GM19193 (cell line): ENCODE results near the gene BRD3.

Experiments used
- POLR2A ChIP-seq: IDR thresholded peaks from 4 replicates; pipeline ENCODE4 v1.6.1; 2011; ENCODE audit not compliant: insufficient read depth, insufficient read length; ENCODE audit errors: extremely low read depth

Gene BRD3

DNA sequence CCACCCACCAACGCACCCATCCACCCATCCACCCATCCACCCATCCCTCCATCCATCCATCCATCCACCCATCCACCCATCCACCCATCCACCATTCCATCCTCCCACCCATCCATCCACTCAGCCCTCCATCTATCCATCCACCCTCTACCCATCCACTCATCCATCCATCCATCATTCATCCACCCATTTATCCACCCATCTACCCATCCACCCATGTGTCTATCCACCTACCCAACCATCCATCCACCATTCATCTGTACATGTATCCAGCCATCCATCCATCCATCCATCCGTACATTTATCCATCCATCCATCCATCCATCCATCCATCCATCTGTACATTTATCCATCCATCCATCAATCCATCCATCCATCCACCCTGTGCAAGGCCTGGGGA lies 64.6 kb downstream of the BRD3 start:
- TF ChIP-seq POLR2A = no peak

DNA sequence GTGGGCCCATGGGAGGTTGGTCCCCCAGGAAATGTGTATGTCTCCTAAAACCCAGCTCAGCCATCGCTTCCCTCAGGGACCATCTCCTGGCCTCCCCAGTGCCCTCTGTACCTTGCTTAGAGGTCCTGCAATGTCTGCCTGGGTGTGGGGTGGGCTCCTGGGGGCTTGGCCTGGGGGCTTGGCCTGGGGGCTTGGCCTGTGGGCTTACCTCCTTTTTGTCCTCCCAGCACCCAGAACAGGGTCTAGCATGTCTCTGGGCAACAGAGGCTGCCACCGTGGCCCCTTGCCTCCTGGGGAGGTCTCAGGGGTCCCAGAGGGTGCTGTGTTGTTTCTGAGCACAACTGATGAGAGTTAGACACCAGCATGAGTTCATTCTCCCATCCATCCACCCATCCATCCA lies 65.0 kb downstream of the BRD3 start:
- no peak for TF ChIP-seq POLR2A

DNA sequence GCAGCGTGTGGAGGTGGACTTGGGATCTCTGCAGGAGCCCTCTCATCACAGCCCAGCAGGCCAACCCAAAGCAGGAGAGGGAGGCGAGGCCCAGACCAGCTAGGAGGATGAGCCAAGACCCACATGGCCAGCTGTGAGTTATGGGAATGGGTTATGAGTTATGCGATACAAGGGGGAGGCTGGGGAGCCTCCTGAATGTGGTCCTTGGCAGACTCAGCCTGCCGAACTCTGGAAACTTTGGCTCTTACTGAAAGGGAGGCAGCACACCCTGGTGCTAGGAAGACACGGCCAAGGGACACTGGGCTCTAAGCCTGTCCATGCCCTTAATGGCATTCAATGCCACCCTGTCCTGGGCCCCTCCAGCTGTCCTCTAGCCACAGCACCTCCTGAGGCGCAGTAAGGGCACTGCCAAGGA lies 68.0 kb downstream of the BRD3 start:
- TF ChIP-seq POLR2A = no peak

DNA sequence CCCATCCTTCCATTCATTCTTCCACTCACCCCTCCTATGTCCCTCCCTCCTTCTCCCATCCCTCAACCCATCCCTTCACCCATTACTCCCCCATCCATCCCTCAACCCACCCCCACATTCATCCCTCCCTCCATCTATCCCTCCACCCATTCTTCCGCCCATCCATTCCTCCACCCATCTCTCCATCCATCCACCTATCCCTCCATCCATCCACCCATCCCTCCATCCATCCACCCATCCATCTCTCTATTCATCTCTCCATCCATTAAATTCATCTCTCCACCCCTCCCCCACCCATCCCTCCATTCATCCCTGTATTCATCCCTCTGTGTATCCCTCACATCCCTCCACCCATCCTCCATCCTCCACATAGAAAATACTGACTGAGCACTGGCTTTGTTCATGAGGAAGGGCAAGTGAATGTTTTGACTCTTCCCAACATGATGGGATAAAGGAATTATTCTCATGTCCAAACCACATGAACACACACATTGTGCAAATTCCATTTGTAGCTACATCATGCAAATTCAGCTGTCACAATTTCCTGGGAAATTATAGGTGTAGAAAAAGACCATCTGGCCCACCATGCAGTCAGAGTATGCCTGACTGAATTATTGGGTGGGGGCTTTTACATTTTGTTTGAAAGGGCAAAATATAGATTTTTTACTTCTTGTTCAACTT lies 68.8 kb downstream of the BRD3 start:
- TF ChIP-seq POLR2A = no peak

DNA sequence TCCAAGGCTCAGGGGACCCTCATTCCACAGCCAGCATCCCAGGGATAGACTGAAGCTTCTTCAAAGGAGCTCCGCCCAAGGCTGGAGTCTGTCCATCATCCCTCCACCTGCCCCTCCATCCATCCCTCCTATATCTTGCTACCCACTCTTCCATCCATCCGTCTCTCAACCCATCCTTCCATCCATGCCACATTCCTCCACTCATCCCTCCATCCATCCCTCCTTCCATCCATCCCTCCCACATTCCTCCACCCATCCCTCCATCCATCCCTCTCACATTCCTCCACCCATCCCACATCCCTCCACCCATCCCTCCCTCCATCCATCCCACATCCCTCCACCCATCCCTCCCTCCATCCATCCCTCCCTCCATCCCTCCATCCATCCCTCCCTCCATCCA lies 70.2 kb downstream of the BRD3 start:
- TF ChIP-seq POLR2A = no peak

DNA sequence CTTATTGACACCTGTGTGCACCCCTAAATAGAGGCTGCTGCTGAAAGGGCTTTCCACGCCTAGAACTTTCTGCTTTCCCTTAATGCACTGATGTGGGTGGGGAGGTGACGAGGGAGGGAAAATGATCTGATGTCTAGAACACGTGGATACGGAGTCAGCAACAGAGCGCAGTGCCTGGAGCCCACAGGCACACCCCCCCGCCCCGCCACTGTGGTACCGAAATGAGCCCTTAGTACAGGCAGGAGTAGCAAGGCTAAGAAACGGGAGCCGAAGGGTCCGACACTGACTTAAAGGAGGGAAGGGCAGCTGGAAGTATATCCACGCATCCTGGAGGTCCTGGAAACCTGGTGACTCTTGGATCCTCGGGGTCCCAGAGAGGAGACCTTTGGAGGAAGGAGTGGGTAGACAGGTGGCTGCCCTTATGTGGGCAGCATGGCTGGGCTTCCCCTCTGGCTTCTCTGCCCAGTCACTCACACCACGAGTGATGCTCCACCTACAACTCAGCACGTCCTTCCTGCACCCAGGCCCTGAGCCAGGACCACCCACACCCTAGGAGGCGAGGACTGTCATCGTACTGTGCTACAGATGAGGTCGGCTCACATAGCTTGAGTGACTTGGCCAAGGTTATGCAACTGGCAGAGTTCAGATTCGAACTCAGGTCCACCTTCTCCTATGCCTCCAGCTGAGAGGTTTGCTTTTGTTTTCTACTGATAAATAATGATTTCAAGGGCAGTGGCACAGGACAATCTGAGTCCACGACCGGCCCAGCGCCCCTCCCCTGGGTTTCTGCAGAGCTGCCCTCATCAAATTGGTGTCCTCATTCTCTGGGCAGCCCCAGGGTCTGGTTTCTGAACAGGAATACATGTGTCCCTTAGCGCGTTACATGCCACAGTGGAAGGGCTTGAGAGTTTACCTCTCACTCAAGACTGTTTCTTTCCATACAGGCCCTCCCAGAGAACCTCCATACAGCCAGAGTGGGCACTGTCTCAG lies 71.0 kb downstream of the BRD3 start:
- no peak for TF ChIP-seq POLR2A

DNA sequence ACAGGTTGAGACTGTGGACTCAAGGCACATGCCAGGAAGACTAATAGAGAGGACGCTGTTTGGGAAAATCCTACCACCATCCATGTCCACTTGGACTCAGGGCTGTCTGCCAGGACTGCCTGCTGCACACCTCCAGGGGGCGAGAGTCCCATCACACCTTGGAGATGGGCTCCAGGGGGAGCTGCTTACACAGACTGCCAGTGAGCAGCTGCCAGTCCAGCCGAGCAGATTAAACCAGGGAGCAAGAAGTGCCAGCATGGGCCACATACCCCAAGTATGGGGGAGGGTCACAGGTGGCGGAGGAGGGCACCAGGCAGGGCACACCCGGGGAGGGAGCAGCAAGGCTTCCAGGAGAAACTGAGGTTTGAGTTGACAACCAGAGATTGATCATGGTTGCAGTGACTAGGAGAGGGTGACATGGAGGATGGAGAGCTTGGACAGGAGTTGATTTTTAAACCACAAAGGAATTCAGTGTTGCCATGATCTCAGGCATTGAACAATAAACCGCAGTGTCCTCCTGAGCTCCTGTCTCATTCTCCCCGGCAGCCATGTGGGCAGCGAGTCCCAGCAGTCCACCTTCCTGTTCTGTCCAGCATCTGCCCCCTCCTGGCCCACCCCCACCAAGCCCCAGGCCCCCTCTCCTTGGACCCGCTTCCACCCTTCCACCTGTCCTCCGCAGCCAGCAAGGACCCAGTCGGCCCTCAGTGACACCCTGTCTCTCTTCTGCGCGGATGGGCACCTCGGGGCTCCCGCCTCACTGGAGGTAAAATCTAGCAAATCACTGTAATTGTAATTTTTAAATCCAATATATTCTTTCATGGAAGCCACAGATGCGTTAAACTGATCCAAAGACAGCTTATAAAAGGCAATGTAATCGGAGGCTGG lies 72.6 kb downstream of the BRD3 start:
- TF ChIP-seq POLR2A = no peak

DNA sequence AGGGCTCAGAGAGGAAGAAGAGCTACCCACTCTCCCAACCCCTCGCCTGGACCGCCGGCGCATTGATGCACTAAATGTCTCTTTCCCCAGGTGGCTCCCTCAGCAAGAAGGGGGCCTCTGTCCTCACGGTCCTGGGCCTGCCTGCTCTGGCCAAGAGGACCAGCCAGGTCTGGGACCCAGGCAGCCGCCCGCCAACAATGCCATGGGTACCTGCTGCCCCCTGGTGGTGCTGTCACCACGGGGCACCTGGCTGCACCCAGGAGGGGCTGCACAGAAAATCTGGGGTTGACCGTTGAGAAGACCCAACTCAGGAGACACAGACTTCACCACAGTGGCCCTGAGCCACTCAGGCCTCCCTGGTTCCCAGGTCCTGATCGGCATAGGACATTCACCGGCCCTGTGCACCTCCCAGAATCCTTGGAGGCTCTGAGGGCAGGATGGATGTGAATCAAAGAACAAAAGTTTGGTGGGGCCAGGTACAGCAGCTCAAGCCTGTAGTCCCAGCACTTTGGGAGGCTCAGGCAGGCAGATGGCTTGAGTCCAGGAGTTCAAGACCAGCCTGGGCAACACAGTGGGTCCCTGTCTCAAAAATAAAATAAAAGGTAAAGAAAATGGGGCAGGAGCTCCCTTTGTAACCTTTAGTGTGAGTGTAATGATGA lies 73.3 kb downstream of the BRD3 start:
- no peak for TF ChIP-seq POLR2A

DNA sequence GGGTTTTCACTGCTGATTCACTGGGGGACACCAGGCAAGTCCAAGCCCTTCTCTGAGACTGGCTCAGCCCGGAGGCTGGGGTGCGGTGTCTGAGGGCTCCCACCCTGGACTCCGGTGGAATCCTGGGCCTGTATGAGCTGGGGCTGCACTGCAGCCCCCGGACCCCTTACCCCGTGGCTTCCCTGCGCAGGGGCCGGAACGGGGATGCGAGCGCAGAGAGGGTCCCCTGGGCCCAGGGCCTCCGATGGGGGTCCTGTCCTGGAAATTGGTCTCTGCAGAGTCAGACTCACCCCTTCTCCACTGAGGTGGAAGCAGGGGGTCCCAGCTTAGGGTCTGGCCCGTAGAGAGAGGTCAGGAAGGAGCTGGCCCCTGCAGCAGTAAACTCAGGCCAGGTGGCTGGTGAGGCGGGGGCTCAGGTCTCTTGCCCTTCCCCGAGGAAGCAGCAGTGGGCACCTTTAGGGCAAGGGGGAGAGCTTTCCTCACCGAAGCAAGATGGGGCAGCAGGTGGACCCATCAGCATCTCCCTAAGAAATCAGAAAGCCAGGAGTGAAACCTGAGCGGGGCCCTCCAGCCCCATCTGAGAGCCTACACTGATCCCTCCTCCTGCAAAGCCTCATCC lies 74.1 kb downstream of the BRD3 start:
- TF ChIP-seq POLR2A = no peak

DNA sequence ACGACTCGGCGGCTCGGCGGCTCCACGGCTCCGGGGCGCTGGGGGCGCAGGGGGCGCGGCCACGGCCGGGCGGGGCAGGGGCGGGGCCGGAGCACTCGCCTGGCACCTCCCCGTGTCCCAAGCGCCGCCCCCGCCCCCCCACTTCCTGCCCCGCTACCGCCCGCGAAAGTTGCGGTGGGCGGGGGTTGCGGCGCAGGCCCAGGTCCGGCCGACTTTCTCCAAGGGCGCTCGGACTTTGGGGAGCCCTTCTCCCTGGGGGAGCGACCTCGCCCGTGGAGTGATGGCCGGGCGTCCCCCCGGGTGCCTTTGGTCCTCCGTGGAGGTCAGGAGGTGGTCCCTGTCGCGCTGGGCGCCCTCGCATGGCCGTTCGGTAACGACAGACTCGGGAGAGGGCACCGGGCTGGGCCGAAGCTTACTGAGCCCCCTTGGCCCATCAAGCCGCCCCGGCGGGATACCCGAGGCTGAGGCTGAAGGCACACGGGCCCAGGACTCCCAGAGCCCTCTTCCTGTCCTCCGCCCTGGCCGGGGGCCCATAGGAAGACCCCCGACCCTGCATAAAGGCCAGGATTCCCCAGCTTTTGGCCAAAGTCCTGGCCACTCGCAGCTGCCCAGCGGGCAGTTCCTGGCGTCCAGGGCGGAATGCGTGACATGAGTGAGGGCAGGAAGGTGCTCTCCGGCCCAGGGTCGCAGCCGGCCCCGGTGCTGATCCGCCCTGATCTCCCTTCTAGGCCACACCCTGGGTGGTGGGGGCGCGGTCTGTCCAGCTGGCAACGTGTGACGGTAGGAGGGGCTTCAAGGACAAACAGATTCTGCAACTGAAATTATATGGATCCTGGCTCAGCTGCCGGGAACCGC lies 74.8 kb downstream of the BRD3 start:
- peak; percentile 48 for TF ChIP-seq POLR2A

DNA sequence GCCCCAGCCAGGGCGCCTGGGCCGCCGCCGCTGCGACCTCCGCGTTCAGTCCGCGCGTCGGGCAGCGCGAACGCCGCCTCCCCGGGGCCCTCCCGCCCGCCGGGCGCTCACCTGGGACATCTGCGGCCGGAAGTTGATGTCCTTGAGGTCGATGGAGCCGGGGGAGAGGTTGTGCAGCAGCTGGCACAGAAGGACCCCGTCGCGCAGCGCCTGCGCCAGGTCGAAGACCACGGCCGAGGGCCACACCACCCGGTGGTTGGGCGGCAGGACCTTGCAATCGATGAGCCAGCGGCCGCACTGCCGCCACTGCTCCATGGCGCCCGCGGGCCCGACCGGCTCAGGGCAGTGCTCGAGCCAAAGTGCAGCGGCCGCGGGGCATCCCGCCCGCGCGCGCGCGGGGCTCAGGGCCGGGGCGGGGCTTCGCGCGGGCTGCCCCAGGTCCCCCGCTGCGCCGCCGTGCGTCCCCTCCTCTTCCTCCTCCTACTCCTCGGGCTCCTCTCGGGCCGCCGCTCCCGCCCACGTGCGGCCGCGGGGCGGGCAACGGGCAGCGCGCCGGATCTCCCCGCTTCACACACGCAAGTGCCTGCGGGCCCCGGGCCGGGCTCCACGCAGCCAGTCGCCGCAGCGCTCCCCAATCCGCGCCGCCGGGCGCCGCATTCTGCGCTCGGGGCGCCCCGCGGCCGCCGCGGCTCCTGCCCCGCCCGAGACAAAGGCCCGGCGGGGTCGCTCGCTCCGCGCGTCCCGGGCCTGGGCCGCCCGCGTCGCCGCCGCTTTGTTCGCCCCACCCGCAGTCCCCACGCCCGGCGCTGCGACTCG lies 75.7 kb downstream of the BRD3 start, which contains the start of gene VAV2:
TSS of gene VAV2 (minus strand) at position 361 of the 816 bp plus-strand sequence. CDS start at position 315, 46 bp downstream.
- peak; percentile 74 for TF ChIP-seq POLR2A

DNA sequence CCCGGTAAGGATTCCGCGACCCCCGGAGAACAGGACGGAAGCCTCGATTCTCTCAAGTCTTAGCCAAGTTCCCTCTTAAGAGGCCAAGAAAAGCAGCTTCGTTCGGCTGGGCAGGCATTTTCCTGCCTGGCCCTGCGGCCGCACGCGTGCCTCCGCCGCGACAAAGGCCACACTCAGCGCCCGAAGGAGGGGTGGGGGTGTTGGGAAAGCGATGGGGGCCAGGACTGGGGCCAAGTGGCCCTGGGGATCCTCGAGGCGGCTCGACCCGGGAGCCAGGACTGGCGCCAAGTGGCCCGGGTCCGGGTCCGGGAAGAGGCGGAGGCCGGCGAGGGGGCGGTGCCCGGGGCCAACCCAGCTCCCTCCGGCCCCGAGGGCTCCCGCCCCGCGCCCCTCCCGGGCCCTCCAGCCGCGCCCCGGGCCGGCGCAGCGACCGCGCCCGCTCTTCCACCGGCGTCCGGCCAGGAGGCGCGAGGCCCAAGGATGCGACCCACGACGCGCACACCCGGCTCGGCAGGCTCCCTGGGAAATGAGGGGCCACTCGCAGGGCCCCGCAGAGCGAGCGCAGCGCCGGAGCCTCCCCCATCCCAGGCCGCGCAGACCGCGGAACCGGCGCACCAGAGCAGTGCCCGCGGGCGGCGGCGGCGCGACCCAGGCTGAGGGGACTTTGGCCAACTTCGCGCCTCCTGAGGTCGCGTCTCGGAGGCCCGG lies 76.5 kb downstream of the BRD3 start:
- TF ChIP-seq POLR2A = no peak
